ENCODE measurements around the gene EDA2R.

The EDA2R gene

GRCh38 chrX:66579219-66579618 lies 59.7 kb downstream of the EDA2R start:
- Histone ChIP-seq H3K9ac (no peak overlapping the region), H3K36me3 (ENCODE audit: insufficient read depth) (no peaks in the 10 kb centered on the region), H3K4me2 (no peak overlapping the region), H3K79me2 (ENCODE audit: insufficient read depth, low read depth) (no peaks in the 10 kb centered on the region), H2AFZ (ENCODE audit: low read depth) (no peak overlapping the region), H3K4me1 (ENCODE audit: low read depth, poor library complexity, severe bottlenecking) (no peaks in the 10 kb centered on the region), H3K27me3 (ENCODE audit: insufficient read depth, low read depth) (no peaks in the 10 kb centered on the region), H3K4me3 (IDR thresholded peaks at IDR 0.05; ENCODE audit: insufficient read depth, low read depth, low read length) (no peak overlapping the region), H3K27ac (no peak overlapping the region), H4K20me1 (ENCODE audit: insufficient read depth) (no peaks in the 10 kb centered on the region)
- TF ChIP-seq, protein P1, sequence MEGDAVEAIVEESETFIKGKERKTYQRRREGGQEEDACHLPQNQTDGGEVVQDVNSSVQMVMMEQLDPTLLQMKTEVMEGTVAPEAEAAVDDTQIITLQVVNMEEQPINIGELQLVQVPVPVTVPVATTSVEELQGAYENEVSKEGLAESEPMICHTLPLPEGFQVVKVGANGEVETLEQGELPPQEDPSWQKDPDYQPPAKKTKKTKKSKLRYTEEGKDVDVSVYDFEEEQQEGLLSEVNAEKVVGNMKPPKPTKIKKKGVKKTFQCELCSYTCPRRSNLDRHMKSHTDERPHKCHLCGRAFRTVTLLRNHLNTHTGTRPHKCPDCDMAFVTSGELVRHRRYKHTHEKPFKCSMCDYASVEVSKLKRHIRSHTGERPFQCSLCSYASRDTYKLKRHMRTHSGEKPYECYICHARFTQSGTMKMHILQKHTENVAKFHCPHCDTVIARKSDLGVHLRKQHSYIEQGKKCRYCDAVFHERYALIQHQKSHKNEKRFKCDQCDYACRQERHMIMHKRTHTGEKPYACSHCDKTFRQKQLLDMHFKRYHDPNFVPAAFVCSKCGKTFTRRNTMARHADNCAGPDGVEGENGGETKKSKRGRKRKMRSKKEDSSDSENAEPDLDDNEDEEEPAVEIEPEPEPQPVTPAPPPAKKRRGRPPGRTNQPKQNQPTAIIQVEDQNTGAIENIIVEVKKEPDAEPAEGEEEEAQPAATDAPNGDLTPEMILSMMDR (conservative IDR thresholded peaks at IDR 0.05; ENCODE audit: low read depth, low read length): no peak

GRCh38 chrX:66553973-66554372 lies 84.9 kb downstream of the EDA2R start:
- H3K27ac ChIP-seq: no peak overlapping the region
- TF ChIP-seq, protein P1 (conservative IDR thresholded peaks at IDR 0.05; ENCODE audit: low read depth, low read length): no peak
- H3K4me3 ChIP-seq (IDR thresholded peaks at IDR 0.05; ENCODE audit: insufficient read depth, low read depth, low read length): no peak overlapping the region

DNA sequence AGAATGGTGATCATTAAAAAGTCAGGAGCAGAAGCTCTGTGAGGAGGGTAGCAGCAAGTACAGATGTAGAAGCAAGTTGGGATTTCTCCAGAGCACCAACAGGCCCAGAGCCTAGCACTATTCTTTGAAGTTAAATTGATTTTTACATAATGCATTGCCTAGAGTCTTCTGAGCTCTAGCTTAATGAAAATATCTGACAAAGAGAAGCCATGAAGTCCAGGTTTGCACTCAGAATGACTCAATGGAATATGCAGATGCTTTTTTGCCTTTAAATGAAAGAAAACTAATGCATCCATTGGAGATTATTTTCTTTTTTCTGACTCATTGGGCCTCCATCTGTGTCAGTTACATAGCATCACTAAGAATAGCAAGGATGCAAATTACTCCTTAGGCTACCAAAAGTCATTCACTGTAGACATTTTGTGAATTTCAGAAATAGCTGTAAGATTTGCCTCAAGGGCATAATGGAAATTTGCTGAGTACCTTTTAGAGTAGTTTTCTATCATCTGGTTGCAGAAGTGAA lies 91.0 kb downstream of the EDA2R start:
- TF ChIP-seq, protein P1 (conservative IDR thresholded peaks at IDR 0.05; ENCODE audit: low read depth, low read length): no peak
- H3K4me1 ChIP-seq (ENCODE audit: low read depth, poor library complexity, severe bottlenecking): no peaks in the 10 kb centered on the region
- H3K9ac ChIP-seq: no peak overlapping the region
- no peak overlapping the region for H3K27ac ChIP-seq
- H3K36me3 ChIP-seq (ENCODE audit: insufficient read depth): no peaks in the 10 kb centered on the region
- H3K27me3 ChIP-seq (ENCODE audit: insufficient read depth, low read depth): no peaks in the 10 kb centered on the region
- H3K4me2 ChIP-seq: no peak overlapping the region
- H3K4me3 ChIP-seq (IDR thresholded peaks at IDR 0.05; ENCODE audit: insufficient read depth, low read depth, low read length): no peak overlapping the region
- H2AFZ ChIP-seq (ENCODE audit: low read depth): no peak overlapping the region
- no peaks in the 10 kb centered on the region for H4K20me1 ChIP-seq (ENCODE audit: insufficient read depth)
- no peaks in the 10 kb centered on the region for H3K79me2 ChIP-seq (ENCODE audit: insufficient read depth, low read depth)

More at GRCh38 chrX:66553973-66554372, 84.9 kb downstream of the EDA2R start:
- H3K27me3 ChIP-seq (ENCODE audit: insufficient read depth, low read depth): no peaks in the 10 kb centered on the region
- no peaks in the 10 kb centered on the region for H4K20me1 ChIP-seq (ENCODE audit: insufficient read depth)
- H3K79me2 ChIP-seq (ENCODE audit: insufficient read depth, low read depth): no peaks in the 10 kb centered on the region
- no peak overlapping the region for H3K9ac ChIP-seq
- H2AFZ ChIP-seq (ENCODE audit: low read depth): no peak overlapping the region
- H3K36me3 ChIP-seq (ENCODE audit: insufficient read depth): no peaks in the 10 kb centered on the region
- no peak overlapping the region for H3K4me2 ChIP-seq
- H3K4me1 ChIP-seq (ENCODE audit: low read depth, poor library complexity, severe bottlenecking): no peaks in the 10 kb centered on the region

All from KMS-11 (cell line).